Neural cell (in vitro differentiated cells): ENCODE data around the gene TAAR9.

ENCODE experiments used
- CTCF ChIP-seq: fragments of 450-650 bp; IDR thresholded peaks from 2 replicates; pipeline ENCODE4 v1.5.1; 2014; ENCODE audit warnings: antibody characterized with exemption, mild to moderate bottlenecking, moderate library complexity; ENCODE audit not compliant: poor library complexity, severe bottlenecking
- EP300 ChIP-seq: fragments of 450-650 bp; conservative IDR thresholded peaks from 2 replicates; pipeline ENCODE4 v1.6.1; 2014; ENCODE audit warnings: antibody characterized with exemption, mild to moderate bottlenecking, moderate library complexity; ENCODE audit not compliant: poor library complexity, severe bottlenecking
- EZH2 ChIP-seq: fragments of 200-600, 300-800 bp; shearing (Covaris generic), sonication (generic); IDR thresholded peaks from 2 replicates; pipeline ENCODE4 v1.6.1; 2014; ENCODE audit warnings: antibody characterized with exemption, low read length, borderline replicate concordance, mild to moderate bottlenecking; ENCODE audit not compliant: insufficient read depth, poor library complexity, severe bottlenecking
- MXI1 ChIP-seq: fragments of 450-650 bp; conservative IDR thresholded peaks from 2 replicates; pipeline ENCODE4 v1.6.1; 2014; ENCODE audit warnings: antibody characterized with exemption, mild to moderate bottlenecking; ENCODE audit not compliant: poor library complexity, severe bottlenecking
- POLR2AphosphoS5 ChIP-seq: IDR thresholded peaks from 2 replicates; pipeline ENCODE4 v1.6.1; 2012
- RAD21 ChIP-seq: fragments of 450-650 bp; conservative IDR thresholded peaks from 2 replicates; pipeline ENCODE4 v1.6.1; 2014; ENCODE audit warnings: antibody characterized with exemption, mild to moderate bottlenecking, moderate library complexity
- SMC3 ChIP-seq: fragments of 450-650 bp; conservative IDR thresholded peaks from 2 replicates; pipeline ENCODE4 v1.6.1; 2014; ENCODE audit warnings: antibody characterized with exemption, mild to moderate bottlenecking, moderate library complexity; ENCODE audit not compliant: poor library complexity
- TAF1 ChIP-seq: IDR thresholded peaks from 2 replicates; pipeline ENCODE4 v1.6.1; 2012; ENCODE audit warnings: low read depth
- TF ChIP-seq, protein P1 (sequence below): IDR thresholded peaks from 2 replicates; pipeline ENCODE4 v1.6.1; 2012; ENCODE audit warnings: borderline replicate concordance

DNA sequence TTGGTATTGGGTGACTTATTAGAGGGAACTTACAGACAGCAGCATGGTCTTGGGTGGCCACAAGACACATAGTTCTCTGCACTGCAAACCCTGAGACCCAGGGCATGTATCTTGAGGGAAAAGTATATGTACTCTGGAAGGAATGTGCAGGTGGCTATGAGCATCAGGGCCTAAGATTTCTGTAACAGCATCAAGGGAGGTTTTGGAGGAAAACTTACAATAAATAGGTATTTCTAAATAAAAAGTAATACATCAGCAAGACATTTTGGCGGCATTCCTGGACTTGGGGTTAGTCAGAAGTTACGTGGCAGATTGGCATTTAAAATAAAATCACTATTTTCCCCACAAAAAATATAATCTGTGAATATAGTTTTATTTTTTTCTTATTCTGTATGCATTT, 17.1 kb upstream of the TAAR9 start:
- TF ChIP-seq CTCF = no peak
- TF ChIP-seq, protein P1, sequence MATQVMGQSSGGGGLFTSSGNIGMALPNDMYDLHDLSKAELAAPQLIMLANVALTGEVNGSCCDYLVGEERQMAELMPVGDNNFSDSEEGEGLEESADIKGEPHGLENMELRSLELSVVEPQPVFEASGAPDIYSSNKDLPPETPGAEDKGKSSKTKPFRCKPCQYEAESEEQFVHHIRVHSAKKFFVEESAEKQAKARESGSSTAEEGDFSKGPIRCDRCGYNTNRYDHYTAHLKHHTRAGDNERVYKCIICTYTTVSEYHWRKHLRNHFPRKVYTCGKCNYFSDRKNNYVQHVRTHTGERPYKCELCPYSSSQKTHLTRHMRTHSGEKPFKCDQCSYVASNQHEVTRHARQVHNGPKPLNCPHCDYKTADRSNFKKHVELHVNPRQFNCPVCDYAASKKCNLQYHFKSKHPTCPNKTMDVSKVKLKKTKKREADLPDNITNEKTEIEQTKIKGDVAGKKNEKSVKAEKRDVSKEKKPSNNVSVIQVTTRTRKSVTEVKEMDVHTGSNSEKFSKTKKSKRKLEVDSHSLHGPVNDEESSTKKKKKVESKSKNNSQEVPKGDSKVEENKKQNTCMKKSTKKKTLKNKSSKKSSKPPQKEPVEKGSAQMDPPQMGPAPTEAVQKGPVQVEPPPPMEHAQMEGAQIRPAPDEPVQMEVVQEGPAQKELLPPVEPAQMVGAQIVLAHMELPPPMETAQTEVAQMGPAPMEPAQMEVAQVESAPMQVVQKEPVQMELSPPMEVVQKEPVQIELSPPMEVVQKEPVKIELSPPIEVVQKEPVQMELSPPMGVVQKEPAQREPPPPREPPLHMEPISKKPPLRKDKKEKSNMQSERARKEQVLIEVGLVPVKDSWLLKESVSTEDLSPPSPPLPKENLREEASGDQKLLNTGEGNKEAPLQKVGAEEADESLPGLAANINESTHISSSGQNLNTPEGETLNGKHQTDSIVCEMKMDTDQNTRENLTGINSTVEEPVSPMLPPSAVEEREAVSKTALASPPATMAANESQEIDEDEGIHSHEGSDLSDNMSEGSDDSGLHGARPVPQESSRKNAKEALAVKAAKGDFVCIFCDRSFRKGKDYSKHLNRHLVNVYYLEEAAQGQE = no peak
- TF ChIP-seq SMC3 = no peak
- no peak for TF ChIP-seq RAD21
- no peak for TF ChIP-seq MXI1
- no peak for TF ChIP-seq POLR2AphosphoS5
- no peak for TF ChIP-seq TAF1
- no peak for TF ChIP-seq EZH2
- TF ChIP-seq EP300 = no peak
